Measurements from ENCODE around the gene MT1HL1. TPM values are rescaled to one million over a fixed set of nuclear protein-coding genes. Genes with fewer than 3 reads are reported as not detected.

The MT1HL1 gene
- total RNA-seq: not detected

DNA sequence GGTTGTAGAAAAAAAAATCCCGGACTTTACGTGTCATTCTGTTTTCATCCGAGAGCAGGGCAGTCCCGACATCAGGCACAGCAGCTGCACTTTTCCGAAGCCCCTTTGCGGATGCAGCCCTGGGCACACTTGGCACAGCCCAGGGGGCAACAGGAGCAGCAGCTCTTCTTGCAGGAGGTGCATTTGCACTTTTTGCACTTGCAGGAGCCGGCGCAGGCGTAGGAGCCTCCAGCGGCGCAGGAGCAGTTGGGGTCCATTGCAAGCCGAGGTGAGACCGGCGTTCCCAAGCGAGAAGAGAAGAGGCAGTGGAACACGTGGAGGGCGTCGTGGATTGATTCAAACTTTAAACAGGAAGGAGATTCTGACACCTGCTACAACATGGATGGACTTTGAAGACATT lies at the start of gene MT1HL1:
Gene MT1HL1, minus strand, starts transcription at position 326 of the 400 bp plus-strand sequence. Its CDS starts 69 bp downstream, at position 257.
- no peak within 1 kb of the TSS for H3K4me3 ChIP-seq (ENCODE audit: low read depth, poor library complexity, severe bottlenecking)
- 91% methylated on average over 18 of the region's 18 CpGs for WGBS, 2 donors
- intact Hi-C loops (cut with DNase I; ENCODE audit: low total_unique reads): no loop called here
- no peak for DNase-seq (ENCODE audit: low spot score in 2 of 2)
- TF ChIP-seq POLR2A (IDR thresholded peaks at IDR 0.05): no peak
- TF ChIP-seq, protein P1, sequence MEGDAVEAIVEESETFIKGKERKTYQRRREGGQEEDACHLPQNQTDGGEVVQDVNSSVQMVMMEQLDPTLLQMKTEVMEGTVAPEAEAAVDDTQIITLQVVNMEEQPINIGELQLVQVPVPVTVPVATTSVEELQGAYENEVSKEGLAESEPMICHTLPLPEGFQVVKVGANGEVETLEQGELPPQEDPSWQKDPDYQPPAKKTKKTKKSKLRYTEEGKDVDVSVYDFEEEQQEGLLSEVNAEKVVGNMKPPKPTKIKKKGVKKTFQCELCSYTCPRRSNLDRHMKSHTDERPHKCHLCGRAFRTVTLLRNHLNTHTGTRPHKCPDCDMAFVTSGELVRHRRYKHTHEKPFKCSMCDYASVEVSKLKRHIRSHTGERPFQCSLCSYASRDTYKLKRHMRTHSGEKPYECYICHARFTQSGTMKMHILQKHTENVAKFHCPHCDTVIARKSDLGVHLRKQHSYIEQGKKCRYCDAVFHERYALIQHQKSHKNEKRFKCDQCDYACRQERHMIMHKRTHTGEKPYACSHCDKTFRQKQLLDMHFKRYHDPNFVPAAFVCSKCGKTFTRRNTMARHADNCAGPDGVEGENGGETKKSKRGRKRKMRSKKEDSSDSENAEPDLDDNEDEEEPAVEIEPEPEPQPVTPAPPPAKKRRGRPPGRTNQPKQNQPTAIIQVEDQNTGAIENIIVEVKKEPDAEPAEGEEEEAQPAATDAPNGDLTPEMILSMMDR (IDR thresholded peaks at IDR 0.05): no peak

DNA sequence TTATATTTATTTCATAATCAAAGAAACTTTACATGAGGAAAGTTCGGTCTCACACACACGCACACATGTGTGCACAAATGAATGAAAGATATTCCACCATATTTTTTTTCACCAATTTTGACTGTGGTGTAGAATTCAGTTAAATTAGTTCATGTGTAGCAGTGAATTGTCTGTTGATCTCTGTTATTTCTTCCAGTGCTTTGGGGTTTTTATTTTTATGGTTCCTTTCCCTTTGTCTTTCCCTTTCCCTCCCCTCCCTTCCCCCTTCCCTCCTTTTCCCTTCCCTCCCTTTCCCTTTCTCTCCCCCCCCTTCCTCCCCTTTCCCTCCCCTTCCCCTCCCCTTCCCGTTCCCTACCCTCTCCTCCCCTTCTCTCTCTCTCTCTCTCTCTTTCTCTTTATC lies 46.7 kb upstream of the MT1HL1 start:
- intact Hi-C loops (cut with DNase I; ENCODE audit: low total_unique reads): no loop called here
- no peak for DNase-seq (ENCODE audit: low spot score in 2 of 2)
- no peak for TF ChIP-seq POLR2A (IDR thresholded peaks at IDR 0.05)
- TF ChIP-seq, protein P1 (IDR thresholded peaks at IDR 0.05): no peak
- no peak overlapping the region for H3K4me3 ChIP-seq (ENCODE audit: low read depth, poor library complexity, severe bottlenecking)
- 72 to 76% methylated on average over 3 of the region's 3 CpGs for WGBS, 2 donors

DNA sequence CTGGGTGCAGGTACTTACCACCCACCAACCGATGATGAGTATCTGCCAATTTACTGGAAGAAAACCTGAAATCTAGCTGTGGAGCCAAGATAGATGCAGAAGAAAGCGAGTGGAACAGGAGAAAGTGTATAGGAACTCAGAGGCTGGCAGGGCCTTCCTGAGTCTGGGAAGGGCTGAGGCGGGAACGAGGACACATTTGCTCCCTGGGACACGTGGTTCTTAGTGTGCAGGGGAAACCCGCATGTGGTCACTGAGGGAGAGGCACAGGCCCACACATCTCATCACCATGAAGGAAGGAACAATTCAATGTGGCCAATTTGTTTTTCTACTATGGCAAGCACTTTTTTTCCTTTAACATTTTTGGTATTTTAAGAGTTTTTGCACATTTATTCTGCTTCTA lies 45.9 kb upstream of the MT1HL1 start:
- no peak overlapping the region for H3K4me3 ChIP-seq (ENCODE audit: low read depth, poor library complexity, severe bottlenecking)
- DNase-seq (ENCODE audit: low spot score in 2 of 2): no peak
- 73 to 79% methylated on average over 6 of the region's 6 CpGs for WGBS, 2 donors
- intact Hi-C loops (cut with DNase I; ENCODE audit: low total_unique reads): no loop called here
- no peak for TF ChIP-seq POLR2A (IDR thresholded peaks at IDR 0.05)
- TF ChIP-seq, protein P1 (IDR thresholded peaks at IDR 0.05): no peak

DNA sequence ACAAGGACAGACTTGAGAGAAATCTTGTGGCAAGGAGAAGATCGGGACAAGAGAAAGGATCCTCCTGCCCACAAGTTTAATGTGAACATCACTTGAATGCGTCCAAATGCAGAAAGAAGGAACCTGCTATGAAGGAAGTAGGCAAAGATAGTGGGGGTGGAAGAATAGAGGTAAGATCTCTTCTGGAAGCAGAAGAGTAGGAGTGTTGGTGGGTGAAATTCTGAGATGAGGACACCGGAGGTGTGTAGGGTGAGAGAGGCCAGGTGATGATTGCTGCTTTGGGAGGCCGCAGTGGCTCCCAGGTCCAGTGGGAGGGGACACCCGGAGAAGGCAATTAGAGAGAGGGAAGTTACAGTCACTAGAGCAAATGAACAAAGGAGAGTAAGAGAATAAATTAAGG lies 44.6 kb upstream of the MT1HL1 start:
- H3K4me3 ChIP-seq (ENCODE audit: low read depth, poor library complexity, severe bottlenecking): no peak overlapping the region
- DNase-seq (ENCODE audit: low spot score in 2 of 2): no peak
- intact Hi-C loops (cut with DNase I; ENCODE audit: low total_unique reads): no loop called here
- no peak for TF ChIP-seq POLR2A (IDR thresholded peaks at IDR 0.05)
- TF ChIP-seq, protein P1 (IDR thresholded peaks at IDR 0.05): no peak
- WGBS, 2 donors: 89 to 90% methylated on average over 5 of the region's 5 CpGs

DNA sequence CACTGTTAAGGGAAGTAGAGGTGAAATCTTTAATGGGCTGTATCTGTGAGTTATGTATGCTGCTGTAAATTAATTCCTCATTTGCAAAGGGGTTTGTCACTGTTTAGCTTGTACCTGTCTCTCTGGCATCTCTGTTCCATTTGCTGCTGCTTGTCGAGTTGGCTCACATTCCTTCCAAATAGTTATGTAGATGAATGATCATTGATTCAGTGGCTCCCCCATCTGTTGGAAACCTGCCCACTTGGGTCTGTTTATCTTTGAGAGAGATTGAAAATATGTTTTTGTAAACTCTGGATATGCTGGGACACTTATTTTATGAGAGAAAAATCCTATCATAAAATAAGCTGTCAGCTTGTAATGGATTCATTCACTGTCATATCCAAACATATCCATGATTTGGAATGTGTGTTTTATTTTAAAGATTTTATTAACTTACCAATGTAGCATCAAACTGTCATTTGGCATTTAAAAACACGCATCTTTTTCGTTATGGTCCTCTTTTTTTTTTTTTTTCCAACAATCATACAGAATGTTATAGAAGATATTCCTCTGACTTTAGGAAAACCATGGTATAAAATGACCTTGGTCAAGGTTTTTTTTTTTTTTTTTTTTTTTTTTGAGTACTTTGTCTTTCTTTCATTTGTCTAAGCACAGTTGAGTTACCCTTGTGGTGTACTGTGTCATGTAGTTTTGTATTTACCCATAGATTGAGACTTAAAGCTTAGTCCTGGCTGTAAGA lies 41.2 kb upstream of the MT1HL1 start:
- intact Hi-C loops (cut with DNase I; ENCODE audit: low total_unique reads): no loop called here
- no peak for TF ChIP-seq POLR2A (IDR thresholded peaks at IDR 0.05)
- TF ChIP-seq, protein P1 (IDR thresholded peaks at IDR 0.05): no peak
- WGBS, 2 donors: 13 to 18% methylated on average over 3 of the region's 3 CpGs

More for the DNA sequence above, 41.2 kb upstream of the MT1HL1 start:
- no peak overlapping the region for H3K4me3 ChIP-seq (ENCODE audit: low read depth, poor library complexity, severe bottlenecking)
- DNase-seq (ENCODE audit: low spot score in 2 of 2): no peak

Data from lower leg skin (tissue), 4 donors.